Muscle of back (tissue), 11 donors: ENCODE data around the gene IFITM10. TPM values are rescaled to one million over a fixed set of nuclear protein-coding genes. Genes with fewer than 3 reads are reported as not detected.

Source experiments
- DNase-seq, 3 donors: peaks; one replicate each; pipeline versions ENCODE4 v3.0.0 to v3.0.0-alpha.2; 2013
- polyA plus RNA-seq, 10 donors: library from polyadenylated mRNA; unstranded; fragments of 120-200 nt; gene quantifications; one replicate each; pipeline ENCODE4 v1.2.1, GENCODE V29; 2013; ENCODE audit not compliant: insufficient read length in 10 of 10

IFITM10 gene
- polyA plus RNA-seq, 10 donors: 0.09 to 0.97 (median 0.21) TPM

GRCh38 chr11:1763796-1764661 lies 13.6 kb upstream of the IFITM10 start, which contains the start of gene CTSD:
Gene CTSD (minus strand): TSS chr11:1763927. CDS start chr11:1763859, 68 bp downstream.
- peak; percentile 77 to 89 (median 87) for DNase-seq

DNA sequence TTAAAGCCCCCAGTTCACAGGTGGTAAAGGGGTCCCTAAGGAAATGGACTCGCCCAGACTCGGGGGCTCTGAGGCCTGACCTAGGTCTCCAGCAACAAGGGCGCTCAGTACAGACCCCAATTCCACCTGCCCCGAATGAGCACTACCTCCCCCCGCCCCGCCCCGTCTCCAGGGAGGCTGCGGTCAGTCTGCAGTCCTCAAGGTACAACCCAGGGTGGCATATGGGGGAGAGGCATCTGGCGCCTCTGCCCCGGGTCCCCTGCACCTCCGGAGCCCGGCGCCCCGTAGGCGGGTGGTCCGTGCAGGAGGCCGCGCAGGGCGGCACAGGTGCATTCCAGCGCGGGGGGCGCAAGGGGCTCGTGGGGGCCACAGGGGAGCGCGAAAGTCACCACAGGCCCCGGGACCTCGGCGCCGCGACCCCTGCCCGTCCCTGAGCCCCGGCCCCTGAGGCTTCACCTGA lies 13.0 kb upstream of the IFITM10 start:
- no peak for DNase-seq

DNA sequence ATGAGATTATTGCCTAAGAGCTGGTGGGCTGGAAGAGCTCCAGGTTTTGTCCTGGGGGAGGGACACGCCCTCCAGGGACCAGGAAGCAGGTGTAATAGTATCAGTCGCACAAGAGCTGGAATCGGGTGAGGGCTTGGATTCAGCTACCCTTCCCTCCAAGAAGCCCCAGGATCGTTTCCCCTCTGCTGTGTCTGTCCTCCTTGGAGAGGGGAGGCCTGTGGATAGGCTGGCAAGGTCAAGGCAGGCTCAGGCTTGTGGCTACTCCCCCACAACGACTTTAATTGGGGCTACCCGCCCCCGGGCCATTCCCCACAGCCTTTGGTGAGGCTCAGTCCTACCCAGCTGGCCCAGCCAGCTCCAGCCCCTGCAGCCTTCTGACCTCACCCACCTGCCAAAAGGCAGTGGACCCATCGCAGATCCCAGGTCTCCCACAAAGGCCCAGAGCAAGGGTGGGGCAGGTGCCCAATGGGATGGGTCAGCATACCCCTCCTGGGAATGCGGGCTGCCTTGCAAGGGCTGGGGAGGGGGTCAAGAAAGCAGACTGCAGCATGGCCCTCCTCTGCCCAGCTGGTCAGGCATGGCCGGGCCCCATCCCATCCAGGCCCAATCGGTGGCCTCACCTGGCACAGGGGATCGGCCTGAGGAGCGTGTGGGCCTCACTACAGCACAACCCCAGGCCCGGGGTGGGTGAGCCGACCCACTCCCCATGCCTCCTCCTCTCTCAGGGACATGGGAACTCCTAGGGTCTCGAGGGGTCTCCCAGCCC lies 12.3 kb upstream of the IFITM10 start:
- no peak for DNase-seq

DNA sequence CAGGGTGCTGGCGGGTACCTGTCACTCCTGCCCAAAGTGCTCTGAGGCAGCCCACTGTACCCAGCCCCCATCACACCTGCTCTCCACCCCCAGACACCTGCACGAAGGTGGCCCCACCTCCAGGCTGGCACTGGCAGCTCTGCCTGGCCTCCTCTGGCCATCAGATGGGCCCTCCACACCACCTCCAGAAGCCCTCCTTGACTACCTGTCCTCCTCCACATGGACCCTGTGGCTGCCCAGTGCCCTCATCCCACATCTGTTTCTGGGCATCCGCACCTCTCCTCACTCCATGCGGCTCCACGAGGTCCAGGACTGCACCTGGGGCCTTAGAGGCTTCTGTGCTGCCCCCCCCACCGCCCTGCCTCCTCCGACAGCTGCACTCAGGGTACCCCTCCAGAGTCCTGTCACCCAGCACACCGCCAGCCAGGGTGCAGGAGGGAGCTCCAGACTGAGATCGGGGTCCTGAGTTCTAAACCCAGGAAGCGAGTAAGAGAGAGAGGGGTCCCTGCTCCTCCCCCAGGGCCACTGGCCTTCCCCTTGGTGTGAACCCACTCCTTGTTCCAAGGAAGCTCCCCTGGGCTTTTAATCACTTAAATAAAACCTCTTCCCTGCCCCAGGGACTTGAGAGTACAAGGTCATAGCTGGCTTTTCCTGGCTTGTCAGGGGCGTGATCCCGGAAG lies 11.6 kb upstream of the IFITM10 start:
- DNase-seq: no peak

- no peak for DNase-seq
Observed at GRCh38 chr11:1761110-1761856, 10.9 kb upstream of the IFITM10 start.

DNA sequence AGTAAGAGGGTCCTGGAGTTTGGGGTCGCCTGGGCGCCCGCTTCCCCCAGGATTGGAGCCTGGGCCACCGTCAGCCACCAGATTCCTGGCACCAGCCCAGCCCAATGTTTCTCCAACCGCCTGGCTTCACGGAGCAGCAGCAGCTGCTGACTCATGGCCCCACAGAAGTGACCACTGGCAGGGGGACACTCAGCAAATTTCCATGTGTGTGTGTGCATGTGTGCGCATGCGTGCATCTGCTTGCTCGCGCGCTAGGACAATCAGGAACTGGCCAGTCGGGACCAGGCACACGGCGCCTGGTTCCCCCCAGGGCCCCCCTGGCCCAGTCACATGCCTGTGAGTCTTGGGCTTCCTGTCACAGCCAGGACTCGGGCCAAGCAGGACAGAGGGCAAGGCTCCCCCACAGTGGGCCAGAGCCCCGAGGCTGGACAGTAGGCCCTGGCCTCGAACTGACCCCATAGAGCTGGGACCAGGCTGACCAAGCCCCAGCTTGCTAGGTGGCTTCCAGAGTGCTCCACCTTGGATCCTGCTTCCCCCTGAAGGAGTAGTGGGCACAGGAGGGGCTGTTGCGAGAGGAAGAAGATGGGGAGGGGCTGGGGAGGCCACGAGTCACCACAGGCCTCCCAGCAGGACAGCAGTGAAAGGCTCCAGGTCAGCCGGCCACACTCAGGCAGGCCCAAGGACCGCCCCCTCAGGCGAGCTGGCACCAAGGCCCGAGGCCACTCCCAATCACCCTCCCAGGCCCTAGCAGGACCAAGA lies 10.1 kb upstream of the IFITM10 start:
- DNase-seq: peak; percentile 33 to 77 (median 61)

DNA sequence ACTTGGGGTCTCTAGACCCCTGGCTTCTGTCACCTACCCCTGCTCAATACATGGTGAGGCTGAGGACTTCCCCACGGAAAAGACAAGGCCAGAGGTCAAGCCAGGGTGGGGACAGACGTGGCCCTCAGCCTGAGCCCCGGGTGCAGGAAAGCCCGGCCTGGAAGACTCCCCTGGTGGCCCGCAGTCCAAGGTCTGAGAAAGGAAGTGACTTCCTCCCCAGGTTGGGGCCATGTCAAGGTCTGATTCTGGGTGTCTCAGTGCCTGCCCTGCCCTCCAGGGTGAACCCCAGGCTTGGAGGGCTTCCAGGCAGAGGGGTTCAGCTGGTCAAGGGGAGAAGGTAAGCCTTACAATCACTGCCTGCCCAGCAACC lies 9.4 kb upstream of the IFITM10 start:
- no peak for DNase-seq

DNA sequence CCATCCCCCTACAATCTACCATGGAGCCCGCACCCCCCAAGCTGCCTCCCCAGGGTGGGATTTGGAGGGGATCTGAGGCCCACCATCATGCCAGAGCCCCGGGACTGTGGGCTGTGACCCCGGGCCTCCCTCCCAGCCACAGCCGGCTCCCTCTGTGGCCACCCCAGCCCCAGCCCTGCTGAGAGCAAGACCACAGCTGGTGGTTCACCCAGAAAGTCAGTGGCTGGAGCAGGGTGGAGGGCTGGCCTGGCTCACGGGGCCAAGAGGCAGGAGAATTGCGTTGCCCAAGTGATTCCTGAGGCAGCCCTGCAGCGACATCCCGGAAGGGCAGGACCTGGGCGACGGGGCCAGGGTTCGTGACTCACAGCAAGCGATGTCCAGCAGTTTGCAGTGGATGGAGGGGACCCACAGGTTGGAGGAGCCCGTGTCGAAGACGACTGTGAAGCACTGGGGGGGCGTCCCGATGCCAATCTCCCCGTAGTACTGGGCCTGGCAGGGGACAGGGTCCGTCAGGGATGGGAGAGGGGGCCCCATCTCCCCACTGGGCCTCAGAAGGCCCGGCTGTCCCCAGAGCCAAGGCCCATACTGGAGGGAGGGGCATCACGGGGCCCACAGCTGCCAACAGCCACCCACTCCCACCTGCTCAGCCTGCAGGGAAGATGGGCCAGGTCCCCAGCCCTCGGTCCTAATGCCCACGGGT lies 8.9 kb upstream of the IFITM10 start:
- no peak for DNase-seq

GRCh38 chr11:1758611-1759150 lies 8.3 kb upstream of the IFITM10 start:
- no peak for DNase-seq

DNA sequence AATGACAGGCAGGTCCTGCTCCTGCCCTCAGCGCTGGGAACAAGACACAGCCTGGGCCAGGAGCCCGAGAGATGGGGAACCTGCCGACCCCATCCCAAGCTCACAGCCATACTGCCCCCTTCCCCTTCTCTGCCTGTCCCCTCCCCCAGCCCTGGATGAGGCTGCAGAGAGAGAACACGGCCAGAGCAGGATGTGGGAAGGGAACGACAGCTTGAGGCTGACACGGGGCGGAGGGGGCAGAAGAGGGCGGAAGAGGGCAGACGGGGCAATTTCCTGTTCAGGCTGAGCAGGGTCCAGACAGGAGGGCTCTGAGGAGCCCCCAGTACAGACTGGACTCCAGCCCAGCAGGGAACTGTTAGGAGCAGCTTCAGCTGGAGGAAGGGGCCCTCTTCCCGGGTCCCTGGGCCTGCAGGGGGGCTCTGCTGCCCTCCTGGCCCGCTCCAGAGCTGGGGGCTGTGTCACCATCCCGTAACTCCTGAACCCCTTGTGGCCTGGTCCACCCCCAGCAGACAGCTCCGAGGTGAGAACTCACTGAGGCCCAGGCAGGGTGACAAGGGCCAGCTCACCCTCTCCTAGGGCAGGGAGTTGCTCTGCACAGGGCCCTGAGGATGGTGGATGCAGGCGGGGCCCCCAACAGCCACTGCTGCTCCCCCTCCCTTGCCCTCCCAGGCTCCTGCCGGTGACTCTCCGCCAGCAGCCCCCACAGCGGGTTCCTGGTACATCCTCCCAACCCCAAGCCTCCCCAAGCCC lies 7.6 kb upstream of the IFITM10 start:
- DNase-seq: no peak

DNA sequence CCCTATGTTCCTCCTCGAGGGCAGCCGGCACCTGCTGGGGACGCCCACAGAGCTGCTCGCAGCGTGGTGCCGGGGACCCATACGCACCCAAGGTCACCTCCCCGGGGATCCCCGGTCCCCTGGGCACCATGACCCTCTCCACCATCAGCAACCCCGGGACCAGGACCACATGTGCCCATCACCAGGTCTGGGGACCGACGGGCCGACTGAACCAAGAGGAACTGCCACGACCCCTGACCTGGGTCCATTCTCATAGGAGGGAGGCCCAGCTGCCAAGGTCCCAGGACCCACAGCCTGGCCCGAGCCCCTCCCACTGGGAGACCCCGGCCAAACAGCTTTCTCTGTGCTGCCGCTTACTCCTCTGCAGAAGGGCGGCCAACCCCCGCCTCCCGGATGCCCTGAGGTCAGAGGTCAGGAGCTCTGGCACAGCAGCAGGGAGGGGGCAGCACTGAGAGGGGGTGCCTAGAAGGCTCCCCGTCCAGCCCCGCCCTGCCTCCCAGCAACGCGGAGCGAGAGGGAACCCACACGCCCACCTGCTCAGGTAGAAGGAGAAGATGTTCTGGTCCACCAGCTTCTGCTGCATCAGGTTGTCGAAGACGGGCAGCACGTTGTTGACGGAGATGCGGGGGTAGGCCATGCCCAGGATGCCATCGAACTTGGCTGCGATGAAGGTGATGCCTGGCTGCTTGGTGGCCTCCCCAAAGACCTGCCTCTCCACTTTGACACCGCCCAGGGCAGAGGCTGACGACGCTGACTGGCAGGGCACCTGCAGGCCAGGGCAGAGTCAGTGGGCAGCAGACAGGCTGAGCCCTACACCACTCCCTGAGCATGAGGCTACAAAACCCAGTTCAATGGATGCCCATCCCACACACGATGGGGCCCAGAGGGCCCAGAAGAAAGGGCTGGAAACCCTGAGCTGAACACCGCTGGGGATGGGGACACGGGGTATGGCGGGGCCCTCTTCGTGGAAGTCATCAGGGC lies 6.7 kb upstream of the IFITM10 start:
- no peak for DNase-seq

GRCh38 chr11:1755692-1756561 lies 5.5 kb upstream of the IFITM10 start:
- no peak for DNase-seq

DNA sequence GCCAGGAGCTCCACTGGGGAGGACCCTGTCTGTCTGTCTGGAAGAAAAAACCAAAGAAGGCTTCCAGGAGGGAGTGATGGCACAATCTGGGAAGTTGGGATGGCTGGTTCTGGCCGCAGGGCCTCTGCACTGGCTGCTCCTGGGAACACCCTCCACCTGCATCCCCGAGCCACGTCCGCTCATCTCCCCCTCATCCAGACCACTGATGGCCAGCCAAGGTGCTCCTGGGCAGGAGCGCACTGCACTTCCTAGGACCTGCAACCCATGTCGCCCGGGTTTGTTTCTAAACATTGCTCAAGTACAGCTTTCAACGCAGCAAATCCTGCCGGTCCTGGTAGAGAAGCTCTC lies 4.9 kb upstream of the IFITM10 start:
- no peak for DNase-seq

DNA sequence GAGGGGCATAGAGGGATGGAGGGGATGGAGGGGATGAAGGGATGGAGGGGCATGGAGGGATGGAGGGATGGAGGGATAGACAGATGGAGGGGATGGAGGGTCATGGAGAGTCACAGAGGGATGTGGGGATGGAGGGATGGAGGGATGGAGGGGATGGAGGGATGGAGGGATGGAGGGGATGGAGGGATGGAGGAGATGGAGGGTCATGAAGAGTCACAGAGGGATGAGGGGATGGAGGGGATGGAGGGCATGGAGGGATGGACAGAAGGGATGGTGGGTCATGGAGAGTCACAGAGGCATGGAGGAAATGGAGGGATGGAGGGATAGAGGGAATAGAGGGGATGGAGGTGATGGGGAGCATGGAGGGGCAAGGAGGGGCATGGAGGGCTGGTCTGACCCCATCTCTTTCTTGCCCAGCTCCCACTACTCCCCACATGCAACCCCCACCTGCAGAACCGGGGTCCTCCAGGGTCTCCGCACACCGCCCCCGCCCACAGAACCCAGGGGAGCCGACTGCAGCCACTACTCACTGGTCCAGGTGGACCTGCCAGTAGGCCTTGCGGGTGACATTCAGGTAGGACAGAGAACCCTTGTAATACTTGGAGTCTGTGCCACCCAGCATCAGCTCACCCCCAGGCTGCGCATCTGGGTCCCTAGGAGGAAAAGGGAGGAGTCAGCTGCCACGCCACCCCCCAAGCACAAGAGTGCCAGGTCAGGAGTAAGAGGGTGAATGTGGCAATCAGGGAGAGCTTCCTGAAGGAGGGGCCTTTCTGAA lies 4.2 kb upstream of the IFITM10 start:
- DNase-seq: no peak

GRCh38 chr11:1753929-1754305 lies 3.5 kb upstream of the IFITM10 start:
- no peak for DNase-seq
